ENCODE measurements around the gene IGSF3.
"Not testable (repeated sequence)": the region's sequence is repeated elsewhere in the genome, so short reads cannot be mapped to it uniquely, and the experiment has no call there.

GRCh38 chr1:116597388-116597787 is 70.1 kb downstream of the IGSF3 start:
- TF ChIP-seq SUZ12 (IDR thresholded peaks at IDR 0.05; ENCODE audit: extremely low read depth, insufficient read depth, insufficient read length); YY1 (IDR thresholded peaks at IDR 0.05; ENCODE audit: insufficient read depth, insufficient read length): not testable (repeated sequence)

Measured in NT2/D1 (cell line).